HS-27A (cell line): ENCODE measurements around the gene CACNA2D2.

Source experiments
- DNase-seq: peaks from one replicate; pipeline ENCODE4 v3.0.0-alpha.2; 2012; ENCODE audit warnings: low read depth, missing footprints

The CACNA2D2 gene

GRCh38 chr3:50503504-50504342, at the start of gene CACNA2D2:
TSS of gene CACNA2D2 (minus strand) at chr3:50503634. CDS start at chr3:50503423, 211 bp downstream.
- no peak for DNase-seq

- no peak for DNase-seq
Measured at GRCh38 chr3:50552598-50552997, 49.2 kb upstream of the CACNA2D2 start.

- no peak for DNase-seq
Measured at GRCh38 chr3:50551681-50552435, 48.4 kb upstream of the CACNA2D2 start.

- DNase-seq, result no peak
Measured at GRCh38 chr3:50551054-50551659, 47.7 kb upstream of the CACNA2D2 start.

- DNase-seq, result no peak
Measured at GRCh38 chr3:50550079-50550736, 46.8 kb upstream of the CACNA2D2 start.

- DNase-seq, result no peak
Measured at GRCh38 chr3:50549226-50549625, 45.8 kb upstream of the CACNA2D2 start.

- no peak for DNase-seq
Measured at GRCh38 chr3:50545781-50546180, 42.3 kb upstream of the CACNA2D2 start.

GRCh38 chr3:50542177-50543034, 39.0 kb upstream of the CACNA2D2 start:
- no peak for DNase-seq

GRCh38 chr3:50539356-50540286, 36.2 kb upstream of the CACNA2D2 start:
- DNase-seq, result no peak

- no peak for DNase-seq
Measured at GRCh38 chr3:50537421-50538129, 34.1 kb upstream of the CACNA2D2 start.

- DNase-seq, result no peak
Measured at GRCh38 chr3:50536471-50537180, 33.2 kb upstream of the CACNA2D2 start.

- DNase-seq, result no peak
Measured at GRCh38 chr3:50534681-50535330, 31.4 kb upstream of the CACNA2D2 start.

GRCh38 chr3:50533807-50534461, 30.5 kb upstream of the CACNA2D2 start:
- DNase-seq, result no peak

- DNase-seq, result no peak
Measured at GRCh38 chr3:50533316-50533715, 29.9 kb upstream of the CACNA2D2 start.

GRCh38 chr3:50532062-50532705, 28.8 kb upstream of the CACNA2D2 start:
- no peak for DNase-seq

- DNase-seq, result no peak
Measured at GRCh38 chr3:50531201-50531600, 27.8 kb upstream of the CACNA2D2 start.
